ENCODE data around the gene LDB2.
"Not testable (repeated sequence)": the region's sequence is repeated elsewhere in the genome, so short reads cannot be mapped to it uniquely, and the experiment has no call there.

The LDB2 gene

DNA sequence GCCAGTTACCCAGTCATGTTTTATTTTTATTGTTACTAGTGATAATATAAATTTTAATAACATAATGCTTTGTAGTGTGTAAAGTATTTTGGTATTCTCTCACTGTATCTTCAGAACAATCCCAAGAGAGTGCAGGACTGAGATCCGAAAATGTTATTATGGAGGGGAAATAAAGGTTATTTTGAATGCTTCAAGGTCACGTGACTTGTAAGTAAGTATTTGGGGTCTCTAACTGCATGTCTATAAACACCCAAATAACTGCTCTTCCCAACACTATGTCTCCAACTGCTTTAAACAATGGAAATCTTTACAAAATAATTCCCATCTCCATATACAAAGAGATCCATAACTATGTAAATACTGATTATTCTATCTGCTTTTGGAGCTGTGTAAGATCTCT is 302.2 kb downstream of the LDB2 start:
- DNase-seq (ENCODE audit: low spot score): no peak

DNA sequence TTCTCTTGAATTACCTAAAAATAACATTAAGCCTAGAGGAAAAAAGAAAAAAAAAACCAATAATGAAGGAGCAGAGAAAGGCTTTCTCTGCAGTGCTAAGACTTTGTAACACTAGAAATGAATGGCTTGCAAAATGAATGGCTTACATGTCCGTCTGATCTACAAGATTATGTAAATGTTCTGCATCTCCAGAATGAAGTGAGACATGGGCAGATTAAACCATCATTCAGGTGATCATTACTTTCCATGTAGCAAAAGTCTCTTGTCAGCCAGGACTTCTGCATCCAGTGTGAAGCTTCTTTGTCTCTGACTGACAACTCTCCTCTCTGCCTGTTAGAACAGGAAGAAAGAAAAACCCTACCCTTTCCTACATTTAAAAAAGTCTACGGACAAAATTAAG is 304.3 kb downstream of the LDB2 start:
- no peak for DNase-seq (ENCODE audit: low spot score)

DNA sequence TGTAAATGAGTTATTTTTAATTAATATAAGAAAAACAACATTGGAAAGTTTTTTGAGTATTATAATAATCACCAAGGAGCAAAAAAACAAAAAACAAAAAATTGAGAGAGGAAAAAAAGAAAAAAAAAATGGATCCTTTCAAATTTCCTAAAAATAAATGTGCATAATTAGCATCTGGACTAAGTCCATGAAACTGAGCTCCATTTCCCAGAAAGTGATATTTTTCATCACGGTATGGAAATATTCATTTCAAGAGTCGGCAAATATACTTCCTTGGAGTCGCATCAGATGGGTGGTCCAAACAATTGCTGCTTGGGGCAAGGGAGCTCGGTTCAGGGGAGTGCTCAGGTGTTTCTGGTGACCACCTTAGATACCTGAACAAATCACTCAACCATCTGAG is 305.1 kb downstream of the LDB2 start:
- no peak for DNase-seq (ENCODE audit: low spot score)

DNA sequence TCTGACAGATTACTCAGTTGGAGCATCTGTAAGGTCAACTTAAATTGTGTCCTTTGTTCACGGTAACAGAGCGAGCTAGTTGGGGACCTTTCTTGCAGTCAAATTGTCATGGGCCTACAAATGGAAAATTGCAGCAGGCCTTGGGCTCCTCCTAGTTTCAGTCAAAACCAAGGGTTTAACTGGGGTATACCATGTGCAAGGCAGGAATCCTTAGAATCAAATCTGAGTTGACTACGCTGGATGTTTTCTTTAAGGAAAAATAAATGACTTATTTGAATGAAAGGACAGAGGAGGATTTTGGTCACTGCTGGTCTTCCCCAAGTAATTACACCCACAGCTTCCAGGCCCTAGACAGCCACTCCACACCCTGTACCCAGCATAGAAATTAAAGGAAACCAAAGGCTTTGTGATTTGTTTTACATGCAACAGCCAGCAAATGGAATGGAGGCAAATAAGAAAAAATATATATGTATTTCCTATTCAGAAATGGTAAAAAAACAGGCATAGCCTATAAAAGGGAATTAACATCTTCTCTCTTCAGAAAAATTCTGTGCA is 307.1 kb downstream of the LDB2 start:
- DNase-seq (ENCODE audit: low spot score): no peak

DNA sequence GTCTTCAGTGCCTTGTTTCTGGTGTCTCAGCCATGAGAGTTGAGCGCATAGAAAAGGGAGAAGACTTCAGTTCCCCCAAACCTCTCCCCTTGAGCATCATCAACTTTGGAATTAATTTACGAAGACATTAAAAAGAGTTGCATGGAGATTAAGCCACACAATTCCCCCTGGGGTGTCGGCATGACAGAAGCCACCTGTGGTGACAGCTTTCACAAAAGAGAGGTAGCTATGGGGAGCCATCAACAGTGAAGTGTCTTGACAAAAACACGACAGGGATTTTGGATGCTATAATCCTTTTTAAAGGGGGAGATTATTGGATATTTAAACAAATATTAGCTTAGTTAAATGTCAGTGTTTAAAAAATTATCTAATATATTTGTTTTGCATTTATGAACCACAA is 307.6 kb downstream of the LDB2 start:
- DNase-seq (ENCODE audit: low spot score): no peak

DNA sequence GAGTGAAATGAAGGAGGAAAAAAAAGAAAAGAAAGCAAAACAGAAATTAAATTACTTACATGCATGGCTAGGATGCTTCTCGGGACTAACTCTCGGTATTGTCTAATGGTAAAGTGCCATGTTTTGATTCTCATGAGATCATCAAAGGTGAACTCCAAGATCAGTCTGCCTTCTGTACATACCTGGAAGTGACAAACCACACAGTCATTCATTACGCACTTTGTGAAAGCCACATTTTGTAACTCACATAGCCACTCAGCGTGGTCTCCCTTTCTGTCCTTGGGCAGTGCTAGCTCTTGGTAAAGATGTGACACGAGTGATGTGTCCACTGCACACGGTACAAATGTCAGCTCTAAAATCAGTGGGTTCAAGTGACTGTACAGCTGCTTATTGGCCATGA is 309.8 kb downstream of the LDB2 start:
- DNase-seq (ENCODE audit: low spot score): no peak

DNA sequence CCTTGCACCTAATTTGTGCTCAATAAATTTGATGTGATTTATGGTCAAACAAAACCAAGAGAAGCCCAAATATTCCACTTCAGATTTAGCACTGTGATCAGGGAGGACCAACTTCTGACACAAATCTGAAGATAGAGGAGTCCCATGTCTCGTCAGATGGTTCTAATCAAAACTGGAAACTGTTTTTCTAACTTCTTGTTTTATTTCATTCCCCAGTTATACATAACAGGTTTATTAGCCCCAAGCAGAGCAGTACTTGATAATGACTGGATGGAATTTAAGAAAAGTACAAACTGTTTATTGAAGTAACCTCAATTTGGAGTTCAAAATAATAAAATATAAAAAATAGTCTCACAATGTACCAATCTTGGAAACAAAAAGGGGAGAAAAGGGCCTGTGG is 310.3 kb downstream of the LDB2 start:
- no peak for DNase-seq (ENCODE audit: low spot score)

DNA sequence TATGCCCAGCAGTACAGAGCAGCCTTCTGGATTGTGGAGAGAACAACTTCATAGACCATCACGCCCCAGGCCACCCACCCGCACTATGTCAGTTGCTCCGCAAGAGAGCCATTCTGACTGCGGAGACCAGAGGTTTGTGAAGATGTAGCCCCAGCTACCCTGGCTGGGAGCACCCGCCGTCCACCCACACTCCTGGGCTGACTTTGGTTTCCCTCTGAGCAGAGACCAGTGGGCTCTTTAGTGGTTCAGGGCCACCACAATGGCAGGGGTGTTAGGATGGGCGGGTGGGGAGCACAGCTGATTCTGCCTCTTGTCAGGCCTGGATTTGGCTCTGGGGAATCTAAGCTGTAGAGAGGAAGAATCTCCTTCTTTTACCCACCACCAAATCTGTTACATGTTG is 313.4 kb downstream of the LDB2 start:
- DNase-seq (ENCODE audit: low spot score): no peak

DNA sequence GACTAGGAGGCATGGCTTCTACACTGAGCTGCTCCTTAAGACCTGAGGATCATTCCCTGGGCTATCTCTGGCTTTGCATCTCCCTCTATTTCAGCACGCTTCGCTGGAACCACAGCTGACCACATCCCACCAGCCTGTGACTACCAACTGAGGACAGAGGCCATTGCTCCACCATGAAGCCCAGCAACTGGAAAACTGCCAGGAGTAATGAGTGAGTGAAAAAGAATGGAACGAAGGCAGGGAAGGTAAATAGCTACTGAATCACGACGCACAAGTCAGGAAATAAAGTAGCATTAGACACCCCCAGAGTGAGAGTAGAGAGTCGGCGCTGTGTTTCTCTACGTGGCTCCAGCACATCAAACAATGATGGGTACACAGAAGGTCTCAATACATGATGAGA is 314.7 kb downstream of the LDB2 start:
- DNase-seq (ENCODE audit: low spot score): no peak

DNA sequence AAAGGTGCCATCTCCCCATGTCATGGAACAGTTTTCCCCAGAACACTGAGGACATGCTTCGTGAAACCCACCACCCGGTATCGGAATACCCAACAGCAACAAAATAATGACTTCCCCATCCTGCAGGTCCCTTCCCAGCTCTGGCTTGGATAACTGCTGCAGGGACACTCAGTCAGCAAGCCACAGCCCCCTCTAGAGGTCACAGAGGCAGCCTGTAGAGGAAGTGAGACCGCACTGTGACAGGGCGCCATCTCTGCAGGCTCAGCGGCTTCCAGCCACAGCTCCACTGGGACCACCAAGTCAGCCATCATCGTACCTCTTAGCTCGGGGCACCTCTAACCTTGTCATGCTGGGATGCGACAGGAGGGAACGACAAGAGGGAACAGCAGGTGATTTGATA is 315.9 kb downstream of the LDB2 start:
- DNase-seq (ENCODE audit: low spot score): no peak

DNA sequence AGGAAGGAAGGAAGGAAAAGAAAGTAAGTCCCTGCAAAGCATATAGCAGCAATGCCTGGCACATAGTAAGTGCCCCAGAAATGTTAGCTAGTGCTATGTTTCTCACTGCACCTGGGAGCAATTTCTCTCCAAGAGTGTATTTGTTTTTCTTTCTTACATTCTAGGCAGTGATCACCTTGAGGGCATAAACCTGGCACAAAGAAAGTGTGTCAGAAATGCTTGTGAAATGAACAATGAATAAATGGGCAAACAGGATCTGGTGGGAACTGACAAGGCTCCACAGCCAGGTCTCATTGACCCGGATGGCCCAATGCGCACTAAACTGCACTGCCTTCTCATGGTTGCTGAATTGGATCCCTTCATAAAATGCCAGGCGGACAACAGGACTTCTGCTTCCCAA is 316.4 kb downstream of the LDB2 start:
- no peak for DNase-seq (ENCODE audit: low spot score)

DNA sequence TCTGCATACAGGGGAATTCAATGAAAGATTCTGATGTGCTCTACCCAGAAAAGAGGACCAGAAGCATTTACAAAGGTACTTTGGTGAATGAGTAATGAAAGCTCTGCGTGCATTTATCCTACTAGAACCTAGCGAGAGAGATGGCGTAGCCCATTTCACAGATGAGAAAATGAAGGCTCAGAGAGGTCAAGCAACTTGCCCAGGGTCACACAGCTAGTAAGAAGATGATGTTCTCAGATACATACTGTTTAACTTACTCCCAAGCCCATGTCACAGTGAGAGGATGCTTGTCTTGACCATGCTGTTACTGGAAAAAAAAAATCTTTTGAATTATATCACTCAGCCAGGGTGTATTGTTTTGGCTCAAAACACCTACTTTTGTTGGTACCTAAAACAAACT is 317.3 kb downstream of the LDB2 start:
- DNase-seq (ENCODE audit: low spot score): no peak

DNA sequence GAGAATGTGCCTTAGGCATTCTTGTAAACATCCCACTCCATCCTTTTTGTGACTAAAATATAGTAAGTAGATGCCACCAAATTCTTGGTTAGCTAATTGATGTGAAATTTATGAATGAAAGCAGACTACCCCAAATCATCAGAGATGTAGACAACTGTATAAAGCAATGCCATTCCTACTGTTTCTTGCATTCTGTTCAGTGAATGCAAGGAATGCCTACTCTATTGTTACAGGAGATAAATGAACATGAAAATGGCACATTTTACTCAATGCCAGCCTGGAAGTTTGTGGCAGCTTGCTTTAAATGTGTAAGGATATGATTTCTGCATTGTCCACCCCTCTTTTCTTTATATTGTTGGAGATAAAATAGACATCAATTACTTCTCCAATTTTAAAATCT is 317.9 kb downstream of the LDB2 start:
- DNase-seq (ENCODE audit: low spot score): no peak

DNA sequence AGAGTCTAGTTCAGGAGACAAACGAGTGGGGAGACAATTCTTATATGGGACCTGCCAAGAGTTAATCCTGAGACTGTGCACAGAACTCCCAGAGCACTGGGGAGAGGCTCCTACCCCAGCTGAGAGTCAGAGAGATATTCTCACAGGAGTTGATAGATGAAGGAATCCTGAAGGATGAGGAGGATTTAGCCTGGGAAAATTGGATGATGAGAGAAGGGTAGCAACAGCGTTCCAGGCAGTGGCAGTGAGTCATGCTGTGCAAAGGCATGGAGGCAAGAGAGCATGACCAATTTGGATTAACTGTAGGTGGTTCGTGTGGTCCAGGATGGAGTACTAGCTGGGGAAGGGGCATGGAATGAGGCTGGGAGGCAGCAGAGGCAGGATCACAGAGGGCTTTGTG is 318.6 kb downstream of the LDB2 start:
- DNase-seq (ENCODE audit: low spot score): no peak

DNA sequence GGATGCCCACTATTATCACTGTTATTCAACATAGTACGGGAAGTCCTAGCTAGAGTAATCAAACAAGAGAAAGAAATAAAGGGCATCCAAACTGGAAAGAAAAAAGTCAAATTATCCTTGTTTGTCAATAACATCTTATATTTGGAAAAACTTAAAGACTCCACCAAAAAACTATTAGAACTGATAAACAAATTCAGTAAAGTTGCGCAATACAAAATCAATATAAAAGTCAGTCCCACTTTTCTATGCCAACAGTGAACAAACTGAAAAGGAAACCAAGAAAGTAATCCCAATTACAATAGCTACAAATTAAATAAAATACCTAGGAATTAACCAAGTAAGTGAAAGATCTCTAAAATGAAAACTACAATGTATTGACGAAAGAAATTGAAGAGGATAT is 321.3 kb downstream of the LDB2 start:
- DNase-seq (ENCODE audit: low spot score): no peak

DNA sequence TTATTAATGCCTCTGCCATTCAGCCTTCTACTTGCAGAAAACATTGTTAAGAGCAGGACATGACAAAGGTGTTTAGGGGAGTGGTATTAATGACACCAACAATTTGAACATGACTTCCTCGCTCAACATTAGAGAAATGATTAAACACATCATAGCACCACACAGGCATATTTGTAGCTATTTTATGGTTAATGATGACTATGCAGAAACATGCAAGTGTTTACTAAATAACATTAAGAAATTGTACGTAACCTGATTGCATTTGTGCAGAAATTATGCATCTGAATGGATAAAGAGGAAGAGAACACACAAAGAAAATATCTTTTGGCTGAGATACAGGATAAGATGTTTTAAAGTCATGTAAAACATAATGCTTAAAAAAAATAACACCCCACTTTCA is 323.5 kb downstream of the LDB2 start:
- no peak for DNase-seq (ENCODE audit: low spot score)

DNA sequence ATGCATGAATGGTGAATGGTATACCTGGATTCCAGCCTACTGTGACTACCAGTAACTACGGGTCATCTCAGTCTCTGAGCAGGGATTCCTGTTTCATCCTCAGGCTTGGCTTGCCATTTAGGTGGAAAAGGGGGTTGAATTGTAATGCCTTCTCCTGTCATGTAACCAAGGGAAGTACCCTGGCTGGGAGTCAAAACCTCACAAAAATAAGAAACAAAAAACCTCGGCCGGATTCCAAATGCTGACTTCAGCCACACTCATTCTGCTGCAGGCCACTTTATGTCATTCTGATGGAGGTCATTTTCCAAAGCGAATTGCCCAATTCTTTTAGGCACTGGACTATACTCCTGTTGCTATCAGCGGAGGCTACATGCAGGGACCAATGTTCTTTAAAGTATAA is 324.7 kb downstream of the LDB2 start:
- no peak for DNase-seq (ENCODE audit: low spot score)

DNA sequence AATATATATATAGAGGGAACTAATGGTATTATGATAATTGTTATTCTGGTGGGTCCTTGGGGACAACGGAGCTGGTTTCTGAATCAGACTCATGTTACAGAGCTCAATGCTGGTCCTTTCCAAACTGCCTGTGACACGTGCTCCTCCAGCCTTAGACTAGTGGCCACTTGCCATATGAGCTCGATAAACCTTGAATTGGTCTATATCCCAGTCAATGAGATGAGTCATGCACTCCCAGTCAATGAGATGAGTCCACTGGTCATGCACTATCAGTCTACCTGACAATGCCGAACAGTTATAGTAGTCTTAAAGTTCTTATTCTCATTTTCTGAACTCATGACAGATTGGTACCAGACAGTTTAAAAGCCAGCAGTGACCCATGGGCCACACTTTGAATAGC is 325.2 kb downstream of the LDB2 start:
- DNase-seq (ENCODE audit: low spot score): no peak

DNA sequence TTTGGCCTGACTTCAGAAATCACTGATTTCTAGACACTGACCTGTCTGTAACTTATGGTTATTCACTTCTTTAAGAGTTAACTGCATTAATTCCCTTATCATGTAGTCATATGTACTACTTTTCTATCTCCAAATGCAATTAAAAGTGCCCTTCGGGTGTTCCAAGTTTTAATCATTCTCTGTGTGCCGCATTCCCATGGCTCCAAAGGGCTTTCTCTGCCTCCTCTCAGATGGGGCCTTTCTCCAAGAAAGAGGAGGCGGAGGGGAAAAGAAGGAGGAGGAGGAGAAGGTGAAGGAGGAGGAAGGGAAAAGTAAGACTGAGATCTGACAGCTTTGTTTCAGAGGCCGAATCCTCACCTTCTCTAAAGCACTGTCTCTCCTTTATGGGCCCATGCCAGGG is 325.8 kb downstream of the LDB2 start:
- no peak for DNase-seq (ENCODE audit: low spot score)

DNA sequence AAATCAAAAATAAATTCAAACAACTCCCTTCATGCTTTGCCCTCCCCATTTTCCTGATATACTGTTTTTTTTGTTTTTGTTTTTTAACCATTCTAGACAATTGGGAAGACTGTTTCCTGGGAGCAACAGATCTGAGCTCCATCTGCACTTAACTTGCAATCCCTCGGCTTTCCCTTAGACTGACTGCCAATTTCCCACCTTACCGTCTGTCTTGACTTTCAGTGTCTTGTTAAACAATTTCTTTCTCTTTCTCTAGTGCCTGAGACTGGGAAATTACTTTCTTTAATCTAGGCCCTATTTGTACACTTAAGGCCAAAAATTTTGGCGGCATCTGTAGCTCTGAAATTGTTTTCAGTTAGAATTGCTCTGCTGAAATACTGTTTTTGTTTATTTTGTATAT is 326.3 kb downstream of the LDB2 start:
- no peak for DNase-seq (ENCODE audit: low spot score)

DNA sequence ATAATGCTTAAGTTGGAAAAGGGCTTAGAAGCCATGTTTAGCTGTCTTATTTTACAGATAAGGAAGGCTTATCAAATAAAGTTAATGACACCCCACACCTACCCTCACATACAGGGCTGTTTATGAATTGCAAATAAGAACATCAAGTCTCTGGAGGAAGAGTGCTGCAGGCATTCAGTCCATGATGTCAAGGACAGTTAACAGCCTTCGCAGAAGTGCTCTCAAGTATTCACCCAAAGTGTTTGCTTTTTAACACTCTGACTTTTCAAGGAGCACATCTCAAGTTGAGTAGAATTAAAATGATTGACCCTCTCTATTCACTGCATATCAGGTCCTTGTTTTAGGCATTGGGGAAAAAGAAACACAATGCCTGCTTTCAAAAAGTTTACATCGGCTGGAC is 328.7 kb downstream of the LDB2 start:
- DNase-seq (ENCODE audit: low spot score): no peak

DNA sequence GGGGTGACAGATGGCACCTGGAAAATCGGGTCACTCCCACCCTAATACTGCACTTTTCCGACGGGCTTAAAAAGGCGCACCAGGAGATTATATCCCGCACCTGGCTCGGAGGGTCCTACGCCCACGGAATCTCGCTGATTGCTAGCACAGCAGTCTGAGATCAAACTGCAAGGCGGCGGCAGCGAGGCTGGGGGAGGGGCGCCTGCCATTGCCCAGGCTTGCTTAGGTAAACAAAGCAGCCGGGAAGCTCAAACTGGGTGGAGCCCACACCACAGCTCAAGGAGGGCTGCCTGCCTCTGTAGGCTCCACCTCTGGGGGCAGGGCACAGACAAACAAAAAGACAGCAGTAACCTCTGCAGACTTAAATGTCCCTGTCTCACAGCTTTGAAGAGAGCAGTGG is 341.1 kb downstream of the LDB2 start:
- not testable (repeated sequence) for DNase-seq (ENCODE audit: low spot score)

DNA sequence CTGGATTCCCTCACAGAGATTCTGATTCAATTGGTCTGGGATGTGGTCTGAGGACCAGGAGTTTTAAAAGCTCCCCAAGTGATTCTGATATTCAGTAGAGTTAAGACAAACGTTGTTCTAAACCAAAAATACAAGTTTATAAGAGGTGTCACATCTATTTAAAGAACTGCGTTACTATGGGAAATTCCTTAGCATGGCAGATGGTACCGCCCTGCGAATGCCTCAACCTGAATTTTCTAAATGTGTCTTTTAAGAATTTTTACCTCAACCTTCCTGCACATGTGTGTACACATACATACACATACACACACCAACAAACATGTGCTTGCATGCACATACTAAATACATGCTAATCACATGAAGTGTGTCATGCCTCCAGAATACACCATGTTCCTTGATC is 343.3 kb downstream of the LDB2 start:
- no peak for DNase-seq (ENCODE audit: low spot score)

DNA sequence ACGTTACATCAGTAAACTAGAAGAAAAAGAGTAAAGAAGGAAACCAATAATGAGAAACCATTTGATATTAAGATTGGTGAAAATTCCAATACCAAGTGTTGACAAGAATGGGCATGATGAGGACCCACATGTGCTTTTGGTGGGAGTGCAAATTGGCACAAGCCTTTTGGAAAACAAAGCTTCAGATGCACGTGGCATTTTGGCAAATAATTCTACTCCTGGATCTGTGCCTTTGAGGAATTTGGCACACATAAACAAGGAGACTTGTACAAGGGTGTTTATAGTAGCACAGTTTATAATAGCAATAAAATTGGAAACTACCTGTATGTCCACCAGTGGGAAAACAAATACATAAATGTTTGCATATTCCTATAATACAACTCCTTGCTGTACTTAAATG is 347.9 kb downstream of the LDB2 start:
- no peak for DNase-seq (ENCODE audit: low spot score)

DNA sequence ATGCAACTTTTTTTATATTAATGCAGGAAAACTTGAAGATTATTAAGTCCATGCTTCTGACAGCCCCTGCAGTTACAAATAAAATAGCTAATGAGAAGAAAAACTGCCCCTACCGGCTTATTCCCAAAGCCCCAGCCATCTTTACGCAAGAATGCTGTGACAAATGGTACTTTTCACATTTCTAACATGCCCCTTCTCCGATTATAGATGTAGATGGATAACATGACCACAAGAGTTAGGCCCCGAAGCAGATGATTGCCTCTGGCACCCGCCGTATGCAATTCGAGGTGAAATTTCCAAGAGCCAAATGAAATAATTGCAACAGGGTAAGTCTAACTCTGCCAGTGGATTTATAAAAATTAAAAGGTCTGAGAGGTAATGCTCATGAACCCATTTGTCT is 352.8 kb downstream of the LDB2 start:
- DNase-seq (ENCODE audit: low spot score): no peak

Data from CD4-positive, alpha-beta T cell treated with Interleukin-15 for 4 hours (primary cell).